ENCODE data around the gene MGAT5B.
"Not testable (repeated sequence)": the region's sequence is repeated elsewhere in the genome, so short reads cannot be mapped to it uniquely, and the experiment has no call there.

Gene MGAT5B

GRCh38 chr17:76972046-76972641, 103.9 kb downstream of the MGAT5B start:
- no peak for TF ChIP-seq CTCF (IDR thresholded peaks at IDR 0.05; ENCODE audit: unreplicated experiment in 3 of 3)
- H3K4me1 Mint-ChIP-seq, result peaks cover 11% of the 10 kb centered on the region

GRCh38 chr17:76973040-76973439, 104.8 kb downstream of the MGAT5B start:
- Mint-ChIP-seq H3K4me3 (no peak overlapping the region), H3K27ac (no peak overlapping the region), H3K4me1 (peaks cover 11% of the 10 kb centered on the region), H3K36me3 (ENCODE audit: low read depth) (no peaks in the 10 kb centered on the region), H3K27me3 (ENCODE audit: low read depth) (peaks cover 36% of the 10 kb centered on the region), H3K9me3 (peaks cover 12% of the 10 kb centered on the region)
- no peak for TF ChIP-seq CTCF (IDR thresholded peaks at IDR 0.05; ENCODE audit: unreplicated experiment in 3 of 3)

More at GRCh38 chr17:76972046-76972641, 103.9 kb downstream of the MGAT5B start:
- no peaks in the 10 kb centered on the region for H3K36me3 Mint-ChIP-seq (ENCODE audit: low read depth)
- H3K27ac Mint-ChIP-seq, result no peak overlapping the region
- peaks cover 8% of the 10 kb centered on the region for H3K9me3 Mint-ChIP-seq
- H3K4me3 Mint-ChIP-seq, result no peak overlapping the region
- peaks cover 45% of the 10 kb centered on the region for H3K27me3 Mint-ChIP-seq (ENCODE audit: low read depth)

DNA sequence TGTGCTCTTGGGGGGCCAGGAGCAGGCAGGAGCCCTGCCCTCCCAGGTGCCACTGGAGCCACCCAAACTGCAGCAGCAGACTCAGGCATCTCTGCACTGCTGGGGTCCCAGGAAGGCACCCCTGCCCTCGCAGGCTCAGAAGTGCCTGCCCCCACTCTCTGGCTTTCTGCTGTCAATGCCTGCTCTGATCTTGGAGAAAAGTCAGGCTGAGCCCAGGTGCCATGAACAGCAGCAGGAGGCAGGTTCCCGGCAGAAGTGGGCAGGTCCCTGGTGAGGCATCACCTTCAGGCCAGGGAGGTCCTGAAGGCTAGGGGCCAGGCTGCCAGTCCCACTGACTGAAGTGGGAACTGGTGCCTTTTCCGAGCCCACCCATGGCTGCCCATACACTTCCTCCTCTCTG, 106.5 kb downstream of the MGAT5B start:
- Mint-ChIP-seq H3K9me3 (peaks cover 21% of the 10 kb centered on the region), H3K4me1 (peaks cover 5% of the 10 kb centered on the region), H3K27me3 (ENCODE audit: low read depth) (peaks cover 33% of the 10 kb centered on the region), H3K4me3 (no peak overlapping the region), H3K36me3 (ENCODE audit: low read depth) (no peaks in the 10 kb centered on the region), H3K27ac (no peak overlapping the region)
- no peak for TF ChIP-seq CTCF (IDR thresholded peaks at IDR 0.05; ENCODE audit: unreplicated experiment in 3 of 3)

DNA sequence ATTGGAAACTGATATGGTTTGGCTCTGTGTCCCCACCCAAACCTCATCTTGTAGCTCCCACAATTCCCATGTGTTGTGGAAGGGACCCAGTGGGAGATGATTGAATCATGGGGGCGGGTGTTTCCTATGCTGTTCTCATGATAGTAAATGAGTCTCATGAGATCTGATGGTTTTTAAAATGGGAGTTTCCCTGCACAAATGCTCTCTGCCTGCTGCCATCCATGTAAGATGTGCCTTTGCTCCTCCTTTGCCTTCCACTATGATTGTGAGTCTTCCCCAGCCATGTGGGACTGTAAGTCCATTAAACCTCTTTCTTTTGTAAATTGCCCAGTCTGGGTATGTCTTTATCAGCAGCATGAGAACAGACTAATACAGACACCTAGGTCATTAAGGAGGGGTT, 109.8 kb downstream of the MGAT5B start:
- H3K27ac Mint-ChIP-seq, result not testable (repeated sequence)

DNA sequence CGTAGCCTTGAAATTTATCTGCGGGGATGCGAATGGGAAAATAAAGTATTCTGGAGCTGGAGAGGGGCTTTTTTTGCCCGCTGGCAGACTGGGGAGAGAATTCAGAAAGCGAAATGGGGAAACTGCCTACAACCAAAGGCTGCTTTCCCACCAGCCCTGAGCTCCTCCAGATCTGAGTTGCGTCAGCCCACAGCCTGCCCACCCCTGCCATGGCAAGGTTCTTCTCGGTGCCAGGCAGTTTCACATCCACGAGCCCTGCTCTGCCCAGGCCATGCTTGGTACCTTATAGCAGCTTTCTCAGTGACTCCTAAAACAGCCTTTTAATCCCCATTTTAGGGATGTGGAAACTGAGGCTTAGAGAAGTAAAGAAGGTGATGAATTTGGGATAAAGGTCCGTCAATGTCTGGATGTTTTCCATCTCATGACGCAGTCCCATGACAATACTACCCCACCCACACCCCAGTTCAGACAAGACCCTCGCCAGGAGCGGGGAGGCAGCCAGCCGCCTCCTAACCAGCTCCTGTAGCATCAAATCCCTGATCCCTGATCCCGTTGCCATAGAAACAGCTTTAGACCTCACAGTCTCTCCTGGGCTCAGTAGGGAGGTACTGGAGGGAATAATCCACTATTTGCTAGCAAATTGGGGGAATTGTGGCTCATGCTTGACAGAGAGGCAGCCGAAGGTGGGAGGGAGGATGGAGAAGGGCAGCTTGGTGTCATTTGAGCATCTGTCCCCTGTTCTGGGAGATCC, 113.5 kb downstream of the MGAT5B start:
- Mint-ChIP-seq H3K27ac (no peak overlapping the region), H3K4me1 (peaks cover 6% of the 10 kb centered on the region), H3K27me3 (ENCODE audit: low read depth) (peaks cover 26% of the 10 kb centered on the region), H3K9me3 (peaks cover 15% of the 10 kb centered on the region), H3K36me3 (ENCODE audit: low read depth) (no peaks in the 10 kb centered on the region), H3K4me3 (no peak overlapping the region)
- TF ChIP-seq CTCF (IDR thresholded peaks at IDR 0.05; ENCODE audit: unreplicated experiment in 3 of 3), result no peak

More for the DNA sequence above, 109.8 kb downstream of the MGAT5B start:
- peaks cover 26% of the 10 kb centered on the region for H3K27me3 Mint-ChIP-seq (ENCODE audit: low read depth)
- not testable (repeated sequence) for H3K4me3 Mint-ChIP-seq; H3K36me3 Mint-ChIP-seq (ENCODE audit: low read depth); H3K4me1 Mint-ChIP-seq
- peaks cover 21% of the 10 kb centered on the region for H3K9me3 Mint-ChIP-seq

DNA sequence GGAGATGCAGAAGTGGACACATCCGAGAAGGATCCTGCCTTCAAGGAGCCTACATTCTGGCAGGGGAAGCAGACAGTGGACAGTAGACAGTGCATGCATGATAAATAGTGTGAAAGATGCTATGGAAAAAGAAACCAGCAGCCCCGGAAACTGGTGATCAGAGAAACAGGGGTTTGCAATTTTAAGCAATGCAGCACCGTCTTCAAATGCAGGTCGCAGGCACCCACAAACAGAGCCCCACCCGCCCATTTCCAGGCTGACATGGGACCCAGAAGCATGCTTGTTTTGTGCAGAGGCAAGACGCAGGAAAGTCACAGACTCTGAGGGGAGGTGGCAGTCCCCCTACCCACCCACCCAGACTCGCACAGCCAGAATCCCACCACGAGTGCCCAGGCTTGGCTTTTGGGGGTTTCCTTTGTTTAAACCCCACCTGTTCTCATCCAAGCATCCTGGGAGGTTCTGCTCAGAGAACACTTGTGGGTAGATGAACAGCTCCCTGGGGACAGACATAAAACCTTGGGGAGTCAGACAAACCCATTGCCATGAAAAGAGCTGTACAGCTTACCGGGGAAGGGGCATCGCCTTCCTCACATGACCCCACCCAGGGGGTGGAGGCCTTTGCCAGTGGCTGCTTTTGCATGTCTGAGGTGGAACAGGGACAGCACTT, 114.3 kb downstream of the MGAT5B start:
- H3K27me3 Mint-ChIP-seq (ENCODE audit: low read depth), result peaks cover 25% of the 10 kb centered on the region
- no peak overlapping the region for H3K27ac Mint-ChIP-seq
- TF ChIP-seq CTCF (IDR thresholded peaks at IDR 0.05; ENCODE audit: unreplicated experiment in 3 of 3), result no peak
- H3K4me3 Mint-ChIP-seq, result no peak overlapping the region
- peaks cover 9% of the 10 kb centered on the region for H3K9me3 Mint-ChIP-seq
- peaks cover 6% of the 10 kb centered on the region for H3K4me1 Mint-ChIP-seq
- no peaks in the 10 kb centered on the region for H3K36me3 Mint-ChIP-seq (ENCODE audit: low read depth)

Measured in nephron (organoid).